GM21447 (cell line): Measurements from ENCODE around the gene UGT2B15.

Source experiments
- ATAC-seq: cut with Tn5 transposase; IDR thresholded peaks from one replicate; pipeline ENCODE4 v1.9.1; 2021; ENCODE audit not compliant: unreplicated experiment

The UGT2B15 gene

DNA sequence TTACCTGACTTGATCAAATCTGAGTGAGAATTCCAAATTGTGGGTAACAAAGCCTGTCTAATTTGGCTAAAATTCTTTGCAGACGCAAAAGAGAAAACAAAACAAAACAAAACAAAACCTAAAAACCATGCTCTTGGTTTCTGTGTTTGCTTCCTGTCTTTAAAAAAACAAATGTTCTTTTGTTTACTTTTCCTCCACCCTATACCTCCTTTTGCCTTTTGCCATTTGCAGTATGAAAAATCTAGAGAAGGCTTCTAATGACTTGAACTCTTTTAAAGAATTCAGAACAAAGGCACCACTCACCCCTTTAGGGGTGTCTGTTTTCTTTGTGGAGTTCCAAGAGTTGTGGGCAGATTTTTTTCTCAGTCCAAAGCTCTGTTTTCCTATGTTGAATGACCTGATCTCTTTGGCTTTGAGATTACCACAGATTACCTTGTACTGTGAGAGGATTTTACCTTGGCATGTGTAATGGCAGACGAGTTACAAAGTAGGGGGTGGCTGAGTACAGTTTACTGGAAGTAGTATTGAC, 13.9 kb downstream of the UGT2B15 start:
- ATAC-seq, result peak; percentile 50

DNA sequence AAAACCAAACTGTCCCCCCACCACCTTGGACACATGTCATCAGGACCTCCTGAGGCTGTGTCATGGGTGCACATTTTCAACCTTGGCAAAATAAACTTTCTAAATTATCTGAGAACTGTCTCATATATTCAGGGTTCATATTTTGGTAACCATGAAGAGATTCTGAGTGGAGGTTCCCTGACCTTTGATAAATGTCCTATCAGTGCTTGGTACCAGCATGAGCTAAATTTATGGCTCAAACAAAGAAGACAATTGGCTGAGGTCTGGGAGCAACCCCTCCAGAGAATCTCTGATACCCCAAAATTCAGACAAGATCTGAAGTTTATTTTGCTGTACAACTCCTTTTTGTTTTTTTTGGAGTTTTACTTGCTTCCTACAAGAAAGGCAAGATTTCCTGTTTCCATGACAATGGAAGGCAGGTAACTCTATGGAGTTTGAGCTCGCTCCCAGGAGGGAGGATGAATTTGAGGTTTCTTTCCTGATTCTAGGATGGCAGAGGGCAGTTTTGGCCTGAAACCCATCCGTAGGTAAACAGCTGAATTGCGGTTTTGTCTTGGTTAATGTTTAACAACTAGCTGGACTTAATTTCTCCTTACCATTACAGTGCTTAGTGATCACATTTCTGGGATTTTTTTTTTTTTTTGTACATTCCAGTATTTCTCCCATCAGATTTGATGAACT, 14.5 kb downstream of the UGT2B15 start:
- peak; percentile 8 for ATAC-seq

DNA sequence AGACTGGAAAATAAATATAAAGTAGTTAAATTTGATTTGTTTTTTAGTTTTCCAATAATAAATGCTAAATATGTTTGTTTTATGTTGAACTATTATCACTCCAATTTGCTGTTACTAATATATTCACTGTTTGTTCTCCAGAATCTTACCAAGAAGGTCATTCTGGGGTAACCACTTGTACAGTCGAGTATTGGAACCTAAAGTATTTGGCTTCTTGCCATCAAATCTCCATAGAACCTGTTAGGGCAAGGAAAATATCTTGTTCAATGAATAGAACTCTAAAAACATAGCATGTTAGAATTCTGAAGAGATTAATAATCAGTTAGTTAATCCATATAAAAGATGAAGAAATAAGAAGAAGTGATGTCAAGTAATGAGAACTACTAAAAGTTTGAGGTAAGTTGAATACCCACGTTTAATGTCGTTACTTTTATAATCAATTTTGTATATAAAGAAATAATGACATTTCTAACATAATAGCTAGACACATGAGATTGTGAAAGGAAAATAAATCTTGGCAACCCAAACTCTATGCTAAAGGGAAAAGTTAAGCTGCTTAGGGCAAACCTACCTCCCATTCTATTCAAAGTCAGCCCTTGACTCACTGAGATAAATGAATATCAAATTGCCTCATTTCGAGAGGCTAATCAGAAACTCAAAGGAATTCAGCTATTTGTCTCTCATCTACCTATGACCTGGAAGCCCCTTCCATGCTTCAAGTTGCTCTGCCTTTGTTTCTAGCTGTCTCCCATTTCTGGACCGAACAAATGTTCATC, 15.3 kb downstream of the UGT2B15 start:
- ATAC-seq, result no peak

DNA sequence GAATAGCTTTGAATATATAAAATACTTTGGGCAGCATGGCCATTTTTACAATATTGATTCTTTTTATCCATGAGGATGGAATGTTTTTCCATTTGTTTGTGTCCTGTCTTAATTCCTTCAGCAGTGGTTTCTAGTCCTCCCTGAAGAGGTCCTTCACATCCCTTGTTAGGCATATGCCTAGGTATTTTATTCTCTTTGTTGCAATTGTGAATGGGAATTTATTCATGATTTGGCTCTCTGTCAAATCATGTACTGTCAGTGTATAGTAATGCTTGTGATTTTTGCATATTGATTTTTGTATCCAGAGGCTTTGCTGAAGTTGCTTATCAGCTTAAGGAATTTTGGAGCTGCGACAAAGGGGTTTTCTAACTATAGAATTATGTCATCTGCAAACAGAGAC, 18.5 kb downstream of the UGT2B15 start:
- ATAC-seq, result no peak

DNA sequence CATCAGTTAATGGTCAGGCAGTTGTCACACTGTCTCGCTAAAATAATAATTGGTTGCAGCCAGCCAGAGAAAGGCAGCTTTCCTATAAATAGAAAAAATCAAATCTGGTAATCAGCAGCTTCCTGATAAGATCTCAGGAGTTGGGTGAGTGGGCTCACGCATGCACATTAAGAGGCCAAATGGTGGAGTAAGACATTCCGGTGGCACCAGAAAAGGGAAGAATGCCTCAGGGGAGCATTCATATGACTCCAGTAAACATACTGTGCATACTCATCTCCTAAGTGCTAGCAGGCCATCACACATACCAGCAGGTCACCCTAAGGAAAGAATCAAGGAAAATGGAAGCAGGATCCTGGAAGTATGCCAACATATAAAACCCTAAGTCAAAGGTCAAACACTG, 40.1 kb downstream of the UGT2B15 start:
- no peak for ATAC-seq

DNA sequence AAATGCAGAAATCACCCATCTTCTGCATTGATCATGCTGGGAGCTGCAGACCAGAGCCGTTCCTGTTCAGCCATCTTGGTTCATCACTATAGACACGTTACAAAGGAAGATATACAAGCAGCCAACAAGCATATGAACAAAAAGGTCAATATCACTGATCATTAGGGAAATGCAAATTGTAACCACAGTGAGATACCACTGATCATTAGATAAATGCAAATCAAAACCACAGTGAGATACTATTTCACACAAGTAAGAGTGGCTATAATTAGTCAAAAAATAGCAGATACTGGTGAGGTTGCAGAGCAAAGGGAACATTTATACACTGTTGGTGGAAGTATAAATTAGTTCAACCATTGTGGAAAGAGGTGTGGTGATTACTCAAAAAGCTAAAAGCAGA, 47.7 kb downstream of the UGT2B15 start:
- peak; percentile 54 for ATAC-seq

DNA sequence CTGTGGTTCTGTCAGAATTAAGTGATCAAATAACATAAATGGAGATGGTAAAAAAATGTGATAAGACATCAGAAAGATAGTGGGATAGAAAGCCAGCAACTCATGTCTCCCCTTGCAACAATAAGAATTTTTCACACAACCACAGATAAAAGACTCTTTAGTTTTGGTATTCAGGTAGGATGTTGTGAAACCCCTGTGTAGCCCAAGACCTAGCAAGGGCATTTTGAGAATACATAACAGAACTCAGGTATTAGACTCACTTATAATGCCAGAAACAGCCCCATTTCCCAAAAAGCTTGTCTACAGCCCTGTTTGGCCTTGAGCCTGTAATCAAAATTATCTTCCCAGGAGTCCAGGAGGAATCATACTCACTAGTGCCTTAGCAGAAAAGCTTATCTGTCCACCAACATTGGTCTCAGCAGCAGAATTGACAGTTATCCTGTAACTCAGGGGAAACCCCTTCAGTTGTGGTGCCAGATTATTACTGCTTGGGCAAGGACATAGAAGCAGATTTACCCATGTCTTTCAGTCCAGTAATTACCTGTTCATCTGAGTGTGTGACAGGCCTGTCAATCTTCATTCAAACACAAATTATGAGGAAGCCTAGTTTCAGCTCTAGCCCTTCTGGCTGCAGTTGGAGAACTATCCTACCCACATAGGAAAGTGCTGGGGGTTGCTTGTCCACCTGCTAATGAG, 53.3 kb downstream of the UGT2B15 start:
- ATAC-seq, result peak; percentile 76

DNA sequence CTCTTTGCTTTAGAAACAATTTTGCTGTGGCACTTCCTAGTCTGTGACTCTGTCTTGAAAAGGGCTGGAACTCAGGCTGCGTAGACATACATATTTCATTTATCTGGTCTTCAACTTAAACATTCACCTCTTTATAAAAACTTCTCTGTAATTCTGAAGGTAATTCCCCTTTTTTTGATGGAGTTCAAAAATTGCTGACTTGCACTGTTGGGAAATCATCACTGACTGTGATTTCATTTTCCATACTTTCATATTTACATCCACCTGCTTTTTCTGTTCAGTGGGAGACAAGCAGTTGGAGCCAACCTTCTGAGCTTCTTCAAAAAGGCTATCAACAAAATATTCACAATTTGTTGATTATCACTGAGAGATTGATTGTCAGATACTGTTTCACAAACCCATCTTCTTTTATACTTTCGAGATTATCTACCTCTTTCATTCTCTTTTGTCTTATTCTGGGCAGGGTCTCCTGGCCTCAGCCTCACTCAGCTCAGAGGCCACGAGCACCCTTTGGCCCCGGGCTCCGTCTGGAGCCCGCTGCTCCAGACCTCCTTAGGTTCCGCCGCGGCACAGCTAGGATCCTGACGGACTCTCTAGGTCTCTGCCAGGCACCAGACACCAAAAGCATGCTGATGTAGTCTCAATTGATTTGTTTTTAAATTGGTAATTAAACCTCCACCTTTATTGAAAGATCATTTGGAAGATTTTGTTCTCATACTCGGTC, 54.6 kb downstream of the UGT2B15 start:
- no peak for ATAC-seq

DNA sequence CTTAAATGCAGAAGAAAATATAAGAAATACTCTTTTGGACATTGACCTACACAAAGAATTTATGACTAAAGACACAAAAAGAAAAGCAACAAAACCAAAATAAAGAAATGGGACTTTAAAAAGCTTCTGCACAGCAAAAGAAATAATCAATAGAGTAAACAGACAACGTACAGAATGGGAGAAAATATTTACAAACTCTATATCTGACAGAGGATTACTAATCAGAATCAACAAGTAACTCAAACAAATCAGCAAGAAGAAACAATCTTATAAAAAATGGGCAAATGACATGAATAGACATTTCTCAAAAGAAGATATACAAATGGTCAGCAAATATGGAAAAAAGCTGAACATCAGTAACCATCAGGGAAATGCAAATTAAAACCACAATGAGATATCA, 56.7 kb downstream of the UGT2B15 start:
- ATAC-seq, result no peak

DNA sequence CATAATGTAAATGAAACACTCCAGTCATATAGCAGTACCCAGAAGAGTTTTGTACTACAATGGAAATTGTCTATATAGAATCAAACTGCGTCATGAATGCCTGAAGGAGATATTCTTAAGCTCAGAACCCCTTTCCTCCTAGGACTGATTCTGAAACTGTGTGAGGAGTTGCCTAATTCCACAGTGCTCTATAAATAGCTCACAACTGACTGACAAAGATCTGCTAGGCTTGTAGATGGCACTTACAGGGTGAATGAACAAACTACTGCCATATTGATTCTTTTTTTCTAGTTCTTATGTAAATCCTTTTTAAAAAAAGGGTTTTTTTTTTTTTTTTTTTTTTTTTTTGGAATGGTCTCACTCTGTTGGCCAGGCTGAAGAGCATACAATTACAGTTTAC, 64.2 kb downstream of the UGT2B15 start:
- ATAC-seq, result no peak

DNA sequence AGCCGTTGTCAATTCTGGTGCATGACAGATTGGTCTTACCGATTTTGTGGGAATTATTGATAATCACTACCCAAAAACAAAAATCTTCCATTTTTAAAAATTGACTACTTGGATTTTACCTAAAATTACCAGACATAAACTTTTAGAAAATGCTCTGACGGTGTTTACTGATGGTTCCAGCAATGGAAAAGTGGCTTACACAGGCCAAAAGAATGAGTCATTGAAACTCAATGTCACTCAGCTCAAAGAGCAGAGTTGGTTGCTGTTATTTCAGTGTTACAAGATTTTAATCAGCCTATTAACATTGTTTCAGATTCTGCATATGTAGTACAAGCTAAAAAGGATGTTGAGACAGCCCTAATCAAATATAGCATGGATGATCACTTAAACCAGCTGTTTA, 71.3 kb downstream of the UGT2B15 start:
- ATAC-seq, result no peak

DNA sequence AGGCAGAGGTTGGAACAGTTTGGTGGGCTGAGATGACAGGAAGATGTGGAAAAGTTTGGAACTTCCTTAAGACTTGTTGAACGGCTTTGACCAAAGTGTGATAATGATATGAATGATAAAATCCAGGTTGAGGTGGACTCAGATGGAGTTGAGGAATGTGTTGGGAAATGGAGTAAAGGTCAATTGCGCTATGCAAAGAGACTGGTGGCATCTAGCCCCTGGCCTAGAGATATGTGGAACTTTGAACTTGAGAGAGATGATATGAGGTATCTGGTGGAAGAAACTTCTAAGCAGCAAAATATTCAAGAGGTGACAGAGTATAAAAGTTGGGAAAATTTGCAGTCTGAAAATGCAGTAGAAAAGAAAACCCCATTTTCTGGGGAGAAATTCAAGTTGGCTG, 73.0 kb downstream of the UGT2B15 start:
- ATAC-seq, result no peak
